Transverse colon (tissue), 4 donors: Measurements from ENCODE around the gene ELSPBP1. TPM values are rescaled to one million over a fixed set of nuclear protein-coding genes. Genes with fewer than 3 reads are reported as not detected.

Experiments
- DNase-seq: peaks from one replicate; pipeline ENCODE4 v3.0.0-alpha.2; 2019
- H3K27ac ChIP-seq, 4 donors: fragments of 200-600 bp; sonication (generic); 2 replicates each; pipeline ENCODE4 v1.5.1; 2016 to 2018; ENCODE audit warnings: inconsistent platforms in 4 of 4
- H3K27me3 ChIP-seq: fragments of 200-600 bp; sonication (generic); 2 replicates; pipeline ENCODE4 v1.5.1; 2017; ENCODE audit warnings: inconsistent platforms
- H3K36me3 ChIP-seq, 4 donors: fragments of 200-600 bp; sonication (generic); 2 replicates each; pipeline ENCODE4 v1.5.1; 2017 to 2019; ENCODE audit warnings: inconsistent platforms in 4 of 4
- H3K4me1 ChIP-seq, 4 donors: fragments of 200-600 bp; sonication (generic); 2 replicates each; pipeline ENCODE4 v1.5.1; 2017 to 2020; ENCODE audit warnings: inconsistent platforms in 4 of 4
- H3K4me3 ChIP-seq, 4 donors: fragments of 200-600 bp; sonication (generic); 1 replicate in 1 of 4; 2 replicates in 3 of 4; pipeline versions ENCODE4 v1.5.1 to v1.6.1; 2017 to 2019; ENCODE audit warnings: inconsistent platforms in 4 of 4
- H3K9me3 ChIP-seq, 2 donors: fragments of 200-600 bp; sonication (generic); 2 replicates each; pipeline ENCODE4 v1.5.1; 2017 to 2019; ENCODE audit warnings: inconsistent platforms in 2 of 2
- EP300 ChIP-seq: sonication (generic); formaldehyde crosslinking; IDR thresholded peaks from one replicate; pipeline ENCODE4 v1.6.1; 2017; ENCODE audit warnings: antibody characterized with exemption, low read depth
- POLR2A ChIP-seq: fragments of 450-650 bp; IDR thresholded peaks from one replicate; pipeline ENCODE4 v1.6.1; 2016; ENCODE audit warnings: antibody characterized with exemption, mild to moderate bottlenecking, moderate library complexity
- POLR2AphosphoS5 ChIP-seq, 3 donors: sonication (generic); formaldehyde crosslinking; IDR thresholded peaks; one replicate each; pipeline ENCODE4 v1.6.1; 2016; ENCODE audit warnings: antibody characterized with exemption in 3 of 3
- WGBS, 2 donors: methylation state at CpG; one replicate each; pipeline ENCODE4 v1.1.5; 2018; ENCODE audit warnings: low coverage in 1 of 2; 5-methylcytosine and 5-hydroxymethylcytosine counted together
- in situ Hi-C, 4 donors: fragments of 200-750 bp; cut with MboI; loops; one replicate each; pipeline versions ENCODE4 v1.15.0 to v1.15.1; 2017; ENCODE audit warnings: low sequenced_read_pairs in 3 of 4, low pct_ligation_motif_present in 1 of 4, low pct_unique_long_range_greater_than_20kb in 1 of 4
- intact Hi-C: fragments of 100-400 bp; cut with DNase I; formaldehyde crosslinking; loops from one replicate; pipeline ENCODE4 v1.15.1; 2023; ENCODE audit warnings: low total_unique reads
- total RNA-seq, 4 donors: library from RNA; depleted of rRNA; stranded (reverse); fragments of >200 nt; gene quantifications; one replicate each; pipeline ENCODE4 v1.1.0, GENCODE V29; 2016
- TF ChIP-seq, protein P1 (sequence below), 5 experiments: fragments of 200-600 bp in 3 of 5; fragments of 450-650 bp in 2 of 5; sonication (generic) in 3 of 5; IDR thresholded peaks; 1 replicate in 2 of 5; 2 replicates in 3 of 5; pipeline ENCODE4 v1.5.1; 2016 to 2017; ENCODE audit warnings: antibody characterized with exemption in 5 of 5, inconsistent platforms in 3 of 5, mild to moderate bottlenecking in 2 of 5, moderate library complexity in 1 of 5

ELSPBP1 gene
- total RNA-seq, 4 donors from 2014 or later, result not detected

GRCh38 chr19:47973529-47973928 is 20.9 kb upstream of the ELSPBP1 start:
- DNase-seq, result no peak
- Histone ChIP-seq H3K9me3 (no peaks in the 10 kb centered on the region), H3K27ac (no peak overlapping the region), H3K4me3 (no peak overlapping the region), H3K4me1 (no peaks in the 10 kb centered on the region), H3K27me3 (no peaks in the 10 kb centered on the region), H3K36me3 (no peaks in the 10 kb centered on the region)
- TF ChIP-seq POLR2AphosphoS5 (IDR thresholded peaks at IDR 0.05) (no peak), EP300 (no peak), POLR2A (no peak)
- TF ChIP-seq, protein P1, sequence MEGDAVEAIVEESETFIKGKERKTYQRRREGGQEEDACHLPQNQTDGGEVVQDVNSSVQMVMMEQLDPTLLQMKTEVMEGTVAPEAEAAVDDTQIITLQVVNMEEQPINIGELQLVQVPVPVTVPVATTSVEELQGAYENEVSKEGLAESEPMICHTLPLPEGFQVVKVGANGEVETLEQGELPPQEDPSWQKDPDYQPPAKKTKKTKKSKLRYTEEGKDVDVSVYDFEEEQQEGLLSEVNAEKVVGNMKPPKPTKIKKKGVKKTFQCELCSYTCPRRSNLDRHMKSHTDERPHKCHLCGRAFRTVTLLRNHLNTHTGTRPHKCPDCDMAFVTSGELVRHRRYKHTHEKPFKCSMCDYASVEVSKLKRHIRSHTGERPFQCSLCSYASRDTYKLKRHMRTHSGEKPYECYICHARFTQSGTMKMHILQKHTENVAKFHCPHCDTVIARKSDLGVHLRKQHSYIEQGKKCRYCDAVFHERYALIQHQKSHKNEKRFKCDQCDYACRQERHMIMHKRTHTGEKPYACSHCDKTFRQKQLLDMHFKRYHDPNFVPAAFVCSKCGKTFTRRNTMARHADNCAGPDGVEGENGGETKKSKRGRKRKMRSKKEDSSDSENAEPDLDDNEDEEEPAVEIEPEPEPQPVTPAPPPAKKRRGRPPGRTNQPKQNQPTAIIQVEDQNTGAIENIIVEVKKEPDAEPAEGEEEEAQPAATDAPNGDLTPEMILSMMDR (IDR thresholded peaks at IDR 0.05), result no peak
- in situ Hi-C loops, result loop anchor here in 3 of 4 donors (25.0 kb wide), 3 partner anchors 114 to 314 kb away; partner anchors contain the start of genes LIG1 (in 1 of the 3) and ZSWIM9 (in 1 of the 3)
- WGBS, 2 donors, result 85 to 93% methylated on average over 6 of the region's 6 CpGs
- intact Hi-C loops, result no loop called here

GRCh38 chr19:47991191-47991808 is 3.1 kb upstream of the ELSPBP1 start:
- H3K36me3 ChIP-seq, result no peaks in the 10 kb centered on the region
- TF ChIP-seq, protein P1 (IDR thresholded peaks at IDR 0.05), result no peak
- TF ChIP-seq EP300, result no peak
- no peak for TF ChIP-seq POLR2A
- TF ChIP-seq POLR2AphosphoS5 (IDR thresholded peaks at IDR 0.05), result no peak
- no peaks in the 10 kb centered on the region for H3K9me3 ChIP-seq
- 0 to 39% methylated on average over 1 to 10 of the region's 10 CpGs for WGBS, 2 donors
- no peak overlapping the region for H3K4me3 ChIP-seq
- no peak overlapping the region for H3K27ac ChIP-seq
- intact Hi-C loops (no loop called here), in situ Hi-C loops (no loop called here)
- no peaks in the 10 kb centered on the region for H3K4me1 ChIP-seq
- DNase-seq, result no peak
- H3K27me3 ChIP-seq, result peaks cover 22% of the 10 kb centered on the region

DNA sequence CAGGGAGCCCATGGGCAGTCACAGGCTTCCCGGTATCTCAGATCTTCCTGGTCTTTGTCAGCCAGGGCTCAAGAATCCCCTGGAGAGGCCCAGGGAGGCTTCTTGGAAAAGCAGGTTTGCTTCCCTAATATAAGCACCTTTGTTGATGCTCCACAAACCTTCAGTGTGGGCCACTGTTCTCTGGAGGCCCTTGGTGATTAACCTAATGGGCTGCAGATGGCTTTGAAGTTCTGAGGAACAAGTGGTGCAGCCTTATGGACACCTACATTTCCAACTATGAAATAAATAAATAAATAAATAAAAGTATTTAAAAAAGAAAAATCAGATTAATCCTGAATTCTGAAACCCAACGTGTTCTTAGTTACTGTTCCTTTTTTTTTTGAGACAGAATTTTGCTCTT is 2.4 kb upstream of the ELSPBP1 start, which contains the start of gene BSPH1:
BSPH1 (minus strand) TSS at position 101 of the 400 bp plus-strand sequence; CDS start at position 12, 89 bp downstream.
- Histone ChIP-seq H3K4me1 (no peaks in the 10 kb centered on the region), H3K27ac (no peak within 1 kb of the TSS), H3K4me3 (no peak within 1 kb of the TSS), H3K27me3 (peaks cover 22% of the 10 kb centered on the region), H3K9me3 (no peaks in the 10 kb centered on the region), H3K36me3 (no peaks in the 10 kb centered on the region)
- TF ChIP-seq, protein P1 (IDR thresholded peaks at IDR 0.05), result no peak
- no peak for TF ChIP-seq EP300
- no peak for TF ChIP-seq POLR2A
- no peak for TF ChIP-seq POLR2AphosphoS5 (IDR thresholded peaks at IDR 0.05)
- 63 to 65% methylated on average over 1 to 2 of the region's 2 CpGs for WGBS, 2 donors
- in situ Hi-C loops, result no loop called here
- intact Hi-C loops, result no loop called here
- DNase-seq, result no peak

DNA sequence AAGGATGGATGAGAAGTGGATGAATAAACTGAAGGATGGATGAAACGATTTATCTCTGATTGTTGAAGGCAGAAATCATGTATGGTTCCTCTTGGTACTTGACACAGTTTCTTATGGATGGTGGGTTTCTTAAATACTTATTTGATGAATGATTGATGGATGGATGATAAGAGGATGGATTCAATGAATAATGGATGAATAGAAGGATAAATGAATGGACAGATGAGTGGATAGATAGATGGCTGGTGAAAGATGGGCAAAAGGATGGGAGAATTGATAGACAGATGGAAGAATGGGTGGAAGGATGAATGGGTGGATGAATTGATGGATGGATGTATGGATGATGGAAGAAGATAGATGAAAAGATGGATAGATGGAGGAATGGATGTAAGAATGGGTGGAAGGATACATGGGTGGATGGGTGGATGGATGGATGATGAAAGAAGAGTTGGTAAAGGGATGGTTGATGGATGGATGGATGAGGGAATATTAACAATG is 1.8 kb downstream of the ELSPBP1 start:
- Histone ChIP-seq H3K9me3 (no peaks in the 10 kb centered on the region), H3K36me3 (no peaks in the 10 kb centered on the region), H3K27ac (no peak overlapping the region), H3K4me1 (no peaks in the 10 kb centered on the region), H3K4me3 (no peak overlapping the region), H3K27me3 (peaks cover 4% of the 10 kb centered on the region)
- intact Hi-C loops (no loop called here), in situ Hi-C loops (no loop called here)
- 81 to 85% methylated on average over 1 of the region's 1 CpG for WGBS, 2 donors
- DNase-seq, result no peak
- TF ChIP-seq, protein P1 (IDR thresholded peaks at IDR 0.05), result no peak
